GM12874 (cell line): ENCODE measurements around the gene PLPP7.

Experiments
- TF ChIP-seq, protein P1 (sequence below): IDR thresholded peaks from 2 replicates; pipeline ENCODE4 v1.5.1; 2011; ENCODE audit warnings: low read depth, mild to moderate bottlenecking, control low read depth, low read length, moderate library complexity; ENCODE audit not compliant: insufficient read depth

PLPP7 gene

DNA sequence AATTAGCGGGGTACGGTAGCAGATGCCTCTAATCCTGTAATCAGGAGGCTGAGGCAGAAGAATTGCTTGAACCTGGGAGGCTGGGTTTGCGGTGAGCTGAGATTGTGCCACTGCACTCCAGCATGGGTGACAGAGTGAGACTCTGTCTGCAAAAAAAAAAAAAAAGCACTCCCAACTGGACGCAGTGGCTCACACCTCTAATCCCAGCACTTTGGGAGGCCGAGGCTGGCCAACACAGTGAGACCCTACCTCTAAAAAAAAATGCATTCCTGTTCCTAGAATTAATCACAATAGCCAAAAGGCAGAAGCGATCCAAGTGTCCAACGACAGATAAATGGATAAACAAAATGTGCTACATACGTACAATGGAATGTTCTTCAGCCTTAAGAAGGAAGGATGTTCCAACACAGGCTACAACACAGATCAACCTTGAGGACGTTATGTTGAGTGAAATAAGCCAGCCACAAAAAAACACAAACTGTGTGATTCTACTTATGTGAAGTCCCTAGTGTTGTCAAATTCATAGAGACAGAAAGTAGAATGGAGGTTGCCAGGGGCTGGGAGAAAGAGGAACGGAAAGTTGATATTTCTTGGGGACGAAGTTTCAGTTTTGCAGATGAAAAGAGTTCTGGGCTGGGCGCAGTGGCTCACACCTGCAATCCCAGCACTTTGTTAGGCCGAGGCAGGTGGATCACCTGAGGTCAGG is 27.0 kb upstream of the PLPP7 start:
- TF ChIP-seq, protein P1, sequence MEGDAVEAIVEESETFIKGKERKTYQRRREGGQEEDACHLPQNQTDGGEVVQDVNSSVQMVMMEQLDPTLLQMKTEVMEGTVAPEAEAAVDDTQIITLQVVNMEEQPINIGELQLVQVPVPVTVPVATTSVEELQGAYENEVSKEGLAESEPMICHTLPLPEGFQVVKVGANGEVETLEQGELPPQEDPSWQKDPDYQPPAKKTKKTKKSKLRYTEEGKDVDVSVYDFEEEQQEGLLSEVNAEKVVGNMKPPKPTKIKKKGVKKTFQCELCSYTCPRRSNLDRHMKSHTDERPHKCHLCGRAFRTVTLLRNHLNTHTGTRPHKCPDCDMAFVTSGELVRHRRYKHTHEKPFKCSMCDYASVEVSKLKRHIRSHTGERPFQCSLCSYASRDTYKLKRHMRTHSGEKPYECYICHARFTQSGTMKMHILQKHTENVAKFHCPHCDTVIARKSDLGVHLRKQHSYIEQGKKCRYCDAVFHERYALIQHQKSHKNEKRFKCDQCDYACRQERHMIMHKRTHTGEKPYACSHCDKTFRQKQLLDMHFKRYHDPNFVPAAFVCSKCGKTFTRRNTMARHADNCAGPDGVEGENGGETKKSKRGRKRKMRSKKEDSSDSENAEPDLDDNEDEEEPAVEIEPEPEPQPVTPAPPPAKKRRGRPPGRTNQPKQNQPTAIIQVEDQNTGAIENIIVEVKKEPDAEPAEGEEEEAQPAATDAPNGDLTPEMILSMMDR, result no peak

GRCh38 chr9:131263701-131264100 is 25.8 kb upstream of the PLPP7 start:
- TF ChIP-seq, protein P1, result no peak

- TF ChIP-seq, protein P1, result no peak
Observed at GRCh38 chr9:131264231-131264630, 25.3 kb upstream of the PLPP7 start.

DNA sequence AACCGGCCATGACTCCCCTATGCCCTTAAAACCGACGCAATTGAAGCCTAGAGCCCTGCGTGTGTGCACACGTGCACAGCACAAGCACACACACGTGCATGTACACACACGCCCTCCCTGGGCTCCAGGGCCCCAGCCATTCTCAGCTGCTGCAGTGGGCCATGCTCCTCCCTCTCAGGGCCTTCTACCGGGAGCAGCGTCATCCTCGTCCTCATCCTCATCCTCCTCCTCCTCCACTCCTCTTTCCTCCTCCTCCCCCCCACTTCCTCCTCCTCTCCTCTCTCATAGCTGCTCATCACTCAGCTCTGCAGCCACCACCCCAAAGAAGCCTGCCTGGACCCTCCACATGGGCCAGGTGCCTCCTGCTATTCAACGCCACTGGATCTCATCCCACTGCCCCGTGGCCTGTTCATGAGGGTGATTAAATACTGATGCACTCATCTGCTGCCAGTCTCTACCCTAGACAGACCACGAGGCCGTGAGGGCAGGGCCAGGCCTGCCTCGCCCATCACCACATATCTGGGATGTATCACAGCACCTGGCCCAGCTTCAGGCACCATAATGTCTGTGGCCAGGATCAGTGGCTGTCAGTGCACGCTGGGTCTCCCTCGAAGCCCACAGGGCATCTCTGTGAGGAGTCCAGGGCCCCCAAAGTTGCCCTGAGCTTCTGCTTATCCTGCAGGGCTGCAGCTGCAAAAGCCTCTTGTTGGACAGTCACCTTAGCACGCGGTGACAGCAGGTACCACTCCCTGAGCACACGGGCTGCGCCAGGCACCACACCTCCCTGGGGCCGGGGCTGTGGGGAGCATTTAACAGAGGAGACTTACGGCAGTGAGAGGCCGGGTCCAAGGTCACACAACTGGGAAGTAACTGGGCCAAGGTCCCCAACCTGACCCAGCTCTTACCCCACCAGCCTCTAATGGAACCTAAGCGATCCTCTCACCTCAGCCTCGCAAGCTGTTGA is 23.0 kb upstream of the PLPP7 start:
- TF ChIP-seq, protein P1, result no peak

- TF ChIP-seq, protein P1, result no peak
Observed at GRCh38 chr9:131270171-131271015, 19.1 kb upstream of the PLPP7 start.

- TF ChIP-seq, protein P1, result no peak
Observed at GRCh38 chr9:131271506-131271931, 18.0 kb upstream of the PLPP7 start.
